ENCODE data around the gene XYLT1. TPM values are rescaled to one million over a fixed set of nuclear protein-coding genes. Genes with fewer than 3 reads are reported as not detected.
"Not testable (repeated sequence)": the region's sequence is repeated elsewhere in the genome, so short reads cannot be mapped to it uniquely, and the experiment has no call there.

The XYLT1 gene
- total RNA-seq, 1 donor from 2014 or later = 12.3 TPM

DNA sequence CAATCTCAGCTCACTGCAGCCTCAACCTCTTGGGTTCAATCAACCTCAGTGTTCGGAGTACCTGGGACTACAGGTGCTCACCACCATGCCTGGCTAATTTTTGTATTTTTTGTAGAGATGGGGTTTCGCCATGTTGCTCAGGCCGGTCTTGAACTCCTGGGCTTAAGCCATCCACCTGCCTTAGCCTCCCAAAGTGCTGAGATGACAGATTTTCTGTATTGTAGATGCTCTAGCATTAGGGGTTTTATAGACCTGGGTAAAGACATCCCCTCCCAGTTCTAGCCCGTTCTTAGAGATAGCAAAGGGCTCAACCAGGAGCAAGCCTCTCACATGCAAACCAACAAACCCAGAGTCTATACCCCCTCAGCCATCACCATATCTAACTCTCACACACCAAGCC, 57.3 kb downstream of the XYLT1 start:
- DNase-seq (ENCODE audit: low spot score, unreplicated experiment) = no peak
- Mint-ChIP-seq H3K9me3 (ENCODE audit: low read depth) (no peaks in the 10 kb centered on the region), H3K4me3 (ENCODE audit: low read depth) (no peak overlapping the region), H3K4me1 (ENCODE audit: low read depth) (peaks cover 13% of the 10 kb centered on the region), H3K27ac (no peak overlapping the region), H3K27me3 (no peaks in the 10 kb centered on the region), H3K36me3 (ENCODE audit: insufficient read depth) (peaks cover 2% of the 10 kb centered on the region)
- TF ChIP-seq, protein P1, sequence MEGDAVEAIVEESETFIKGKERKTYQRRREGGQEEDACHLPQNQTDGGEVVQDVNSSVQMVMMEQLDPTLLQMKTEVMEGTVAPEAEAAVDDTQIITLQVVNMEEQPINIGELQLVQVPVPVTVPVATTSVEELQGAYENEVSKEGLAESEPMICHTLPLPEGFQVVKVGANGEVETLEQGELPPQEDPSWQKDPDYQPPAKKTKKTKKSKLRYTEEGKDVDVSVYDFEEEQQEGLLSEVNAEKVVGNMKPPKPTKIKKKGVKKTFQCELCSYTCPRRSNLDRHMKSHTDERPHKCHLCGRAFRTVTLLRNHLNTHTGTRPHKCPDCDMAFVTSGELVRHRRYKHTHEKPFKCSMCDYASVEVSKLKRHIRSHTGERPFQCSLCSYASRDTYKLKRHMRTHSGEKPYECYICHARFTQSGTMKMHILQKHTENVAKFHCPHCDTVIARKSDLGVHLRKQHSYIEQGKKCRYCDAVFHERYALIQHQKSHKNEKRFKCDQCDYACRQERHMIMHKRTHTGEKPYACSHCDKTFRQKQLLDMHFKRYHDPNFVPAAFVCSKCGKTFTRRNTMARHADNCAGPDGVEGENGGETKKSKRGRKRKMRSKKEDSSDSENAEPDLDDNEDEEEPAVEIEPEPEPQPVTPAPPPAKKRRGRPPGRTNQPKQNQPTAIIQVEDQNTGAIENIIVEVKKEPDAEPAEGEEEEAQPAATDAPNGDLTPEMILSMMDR (IDR thresholded peaks at IDR 0.05; ENCODE audit: unreplicated experiment) = no peak

DNA sequence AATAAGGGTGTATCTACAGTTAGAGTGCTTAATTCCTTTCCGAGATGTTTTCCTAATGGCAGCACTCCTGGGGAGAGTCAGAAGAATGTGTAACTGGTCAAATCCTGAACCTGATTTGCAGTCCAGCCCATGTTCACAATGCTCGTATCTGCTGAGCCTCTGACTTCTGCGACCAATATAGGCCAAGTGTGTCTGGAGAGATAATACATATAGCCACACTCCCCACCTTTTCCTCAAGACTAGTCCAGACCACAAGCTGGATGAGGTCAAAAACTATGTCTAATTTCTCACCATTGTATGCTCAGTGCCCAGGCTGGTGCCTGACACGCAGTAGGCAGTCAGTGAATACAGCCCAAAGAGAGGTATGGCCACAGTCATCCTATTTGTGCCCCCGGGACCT, 58.0 kb downstream of the XYLT1 start:
- H3K4me1 Mint-ChIP-seq (ENCODE audit: low read depth) = peaks cover 14% of the 10 kb centered on the region
- H3K4me3 Mint-ChIP-seq (ENCODE audit: low read depth) = no peak overlapping the region
- H3K27me3 Mint-ChIP-seq = no peaks in the 10 kb centered on the region
- H3K9me3 Mint-ChIP-seq (ENCODE audit: low read depth) = peaks cover 2% of the 10 kb centered on the region
- DNase-seq (ENCODE audit: low spot score, unreplicated experiment) = no peak
- H3K27ac Mint-ChIP-seq = no peak overlapping the region
- peaks cover 2% of the 10 kb centered on the region for H3K36me3 Mint-ChIP-seq (ENCODE audit: insufficient read depth)
- TF ChIP-seq, protein P1 (IDR thresholded peaks at IDR 0.05; ENCODE audit: unreplicated experiment) = no peak

DNA sequence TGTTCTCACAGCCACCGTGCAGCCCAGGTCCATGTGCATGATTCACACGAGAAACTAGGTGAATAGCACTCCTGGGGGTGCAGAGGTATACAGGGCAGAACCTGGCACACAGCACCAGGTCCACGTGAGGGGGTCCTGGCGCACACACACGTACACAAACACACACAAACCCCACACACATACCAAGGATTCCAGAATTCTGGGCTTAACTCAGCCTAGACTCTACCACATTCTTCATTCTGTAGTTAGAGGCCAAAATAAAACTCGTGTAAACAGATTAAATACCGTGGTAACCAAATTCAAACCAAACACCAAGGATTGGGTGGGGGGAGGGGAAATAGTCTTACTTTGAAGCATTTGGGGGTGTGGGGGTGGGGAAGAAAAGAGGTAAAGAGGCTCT, 58.5 kb downstream of the XYLT1 start:
- peaks cover 4% of the 10 kb centered on the region for H3K9me3 Mint-ChIP-seq (ENCODE audit: low read depth)
- H3K4me3 Mint-ChIP-seq (ENCODE audit: low read depth) = no peak overlapping the region
- no peak for DNase-seq (ENCODE audit: low spot score, unreplicated experiment)
- no peaks in the 10 kb centered on the region for H3K27me3 Mint-ChIP-seq
- TF ChIP-seq, protein P1 (IDR thresholded peaks at IDR 0.05; ENCODE audit: unreplicated experiment) = no peak
- peaks cover 3% of the 10 kb centered on the region for H3K36me3 Mint-ChIP-seq (ENCODE audit: insufficient read depth)
- H3K27ac Mint-ChIP-seq = peak overlapping the region; percentile 80
- H3K4me1 Mint-ChIP-seq (ENCODE audit: low read depth) = peaks cover 15% of the 10 kb centered on the region

DNA sequence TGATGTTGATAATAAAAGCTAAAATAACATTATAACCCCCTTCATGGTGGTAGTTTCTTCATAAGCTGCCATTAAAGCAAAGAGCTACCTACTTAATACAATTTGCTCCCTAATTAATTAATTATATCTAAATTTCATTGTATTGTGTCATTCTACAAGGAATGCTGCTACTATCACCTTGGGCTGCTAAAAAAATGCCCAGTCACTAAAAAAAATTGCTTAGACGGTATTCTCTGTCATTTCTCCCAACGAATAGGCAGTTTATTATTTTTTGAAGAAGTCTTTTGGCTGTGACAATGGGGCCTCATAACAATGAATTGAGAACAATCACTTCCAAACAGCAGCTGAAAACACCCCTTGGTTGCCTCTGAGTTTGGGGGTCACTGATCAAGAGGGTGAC, 59.5 kb downstream of the XYLT1 start:
- H3K27me3 Mint-ChIP-seq = no peaks in the 10 kb centered on the region
- H3K9me3 Mint-ChIP-seq (ENCODE audit: low read depth) = peaks cover 4% of the 10 kb centered on the region
- H3K4me3 Mint-ChIP-seq (ENCODE audit: low read depth) = no peak overlapping the region
- TF ChIP-seq, protein P1 (IDR thresholded peaks at IDR 0.05; ENCODE audit: unreplicated experiment) = no peak
- peaks cover 3% of the 10 kb centered on the region for H3K36me3 Mint-ChIP-seq (ENCODE audit: insufficient read depth)
- H3K4me1 Mint-ChIP-seq (ENCODE audit: low read depth) = peaks cover 9% of the 10 kb centered on the region
- no peak for DNase-seq (ENCODE audit: low spot score, unreplicated experiment)
- H3K27ac Mint-ChIP-seq = no peak overlapping the region

DNA sequence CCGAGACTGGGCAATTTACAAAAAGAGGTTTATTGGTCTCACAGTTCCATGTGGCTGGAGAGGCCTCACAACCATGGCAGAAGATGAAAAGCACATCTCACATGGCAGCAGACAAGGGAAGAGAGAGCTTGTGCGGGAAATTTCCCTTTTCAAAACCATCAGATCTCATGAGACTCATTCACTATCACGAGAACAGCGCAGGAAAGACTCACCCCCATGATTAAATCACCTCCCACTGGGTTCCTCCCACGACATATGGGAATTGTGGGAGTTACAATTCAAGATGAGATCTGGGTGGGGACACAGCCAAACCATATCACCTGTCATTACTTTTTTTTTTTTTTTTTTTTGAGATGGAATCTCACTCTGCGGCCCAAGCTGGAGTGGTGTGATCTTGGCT, 60.4 kb downstream of the XYLT1 start:
- not testable (repeated sequence) for H3K9me3 Mint-ChIP-seq (ENCODE audit: low read depth); H3K27me3 Mint-ChIP-seq; H3K27ac Mint-ChIP-seq; H3K4me3 Mint-ChIP-seq (ENCODE audit: low read depth); H3K36me3 Mint-ChIP-seq (ENCODE audit: insufficient read depth); DNase-seq (ENCODE audit: low spot score, unreplicated experiment); H3K4me1 Mint-ChIP-seq (ENCODE audit: low read depth)

DNA sequence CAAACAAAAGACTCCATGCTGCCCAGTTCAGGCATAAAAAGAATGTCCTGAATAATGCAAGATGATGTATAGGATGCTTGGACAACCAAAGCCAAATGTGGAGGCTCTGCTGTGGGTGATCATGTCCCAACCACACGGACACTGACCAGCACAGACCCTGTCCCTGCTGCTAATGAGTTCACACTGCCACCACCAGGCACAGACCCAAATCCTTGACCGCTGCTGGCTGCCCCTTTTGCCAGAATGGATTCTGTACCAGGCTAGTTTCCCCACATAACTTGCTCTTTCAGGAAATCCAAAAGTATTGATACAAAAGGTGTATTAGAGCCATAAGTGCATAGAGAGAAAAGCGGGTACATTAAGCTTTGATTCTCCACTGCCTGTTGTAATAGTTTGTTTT, 60.9 kb downstream of the XYLT1 start:
- Mint-ChIP-seq H3K36me3 (ENCODE audit: insufficient read depth) (peaks cover 3% of the 10 kb centered on the region), H3K9me3 (ENCODE audit: low read depth) (peaks cover 4% of the 10 kb centered on the region), H3K4me3 (ENCODE audit: low read depth) (no peak overlapping the region), H3K27me3 (no peaks in the 10 kb centered on the region), H3K27ac (no peak overlapping the region), H3K4me1 (ENCODE audit: low read depth) (peaks cover 9% of the 10 kb centered on the region)
- no peak for DNase-seq (ENCODE audit: low spot score, unreplicated experiment)
- TF ChIP-seq, protein P1 (IDR thresholded peaks at IDR 0.05; ENCODE audit: unreplicated experiment) = no peak
